ENCODE results near the gene SCYGR1. TPM values are rescaled to one million over a fixed set of nuclear protein-coding genes. Genes with fewer than 3 reads are reported as not detected.

The SCYGR1 gene
- total RNA-seq, 2 donors from 2014 or later, result not detected

DNA sequence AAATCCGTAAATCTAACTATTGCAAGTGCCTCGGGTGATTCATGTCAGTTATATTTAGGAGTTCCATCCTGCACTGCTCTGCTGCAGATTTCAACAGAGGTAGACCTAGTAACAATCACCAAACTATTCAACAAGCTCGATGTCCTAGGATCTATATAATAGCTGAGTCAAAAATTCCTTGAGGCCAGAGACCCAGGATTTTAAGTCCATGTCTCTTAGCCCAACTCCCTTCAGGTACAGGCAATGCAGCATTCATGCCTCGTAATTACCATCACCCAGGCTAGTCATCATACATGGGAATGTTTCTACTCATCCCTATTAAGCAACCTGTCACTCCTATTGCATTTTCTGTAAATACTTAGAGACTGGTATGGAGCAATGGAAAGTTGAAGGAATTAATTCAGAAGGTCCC is 9.4 kb downstream of the SCYGR1 start:
- WGBS, result 79% methylated on average over 4 of the region's 4 CpGs
- Histone ChIP-seq H3K4me1 (replicated peaks) (no peaks in the 10 kb centered on the region), H3K27ac (no peak overlapping the region), H3K36me3 (no peaks in the 10 kb centered on the region), H3K27me3 (replicated peaks; ENCODE audit: insufficient read depth) (no peaks in the 10 kb centered on the region), H3K4me3 (no peak overlapping the region), H3K9me3 (no peaks in the 10 kb centered on the region)
- DNase-seq (ENCODE audit: low spot score), result no peak
- intact Hi-C loops (cut with DNase I), result no loop called here
- TF ChIP-seq, protein P1, sequence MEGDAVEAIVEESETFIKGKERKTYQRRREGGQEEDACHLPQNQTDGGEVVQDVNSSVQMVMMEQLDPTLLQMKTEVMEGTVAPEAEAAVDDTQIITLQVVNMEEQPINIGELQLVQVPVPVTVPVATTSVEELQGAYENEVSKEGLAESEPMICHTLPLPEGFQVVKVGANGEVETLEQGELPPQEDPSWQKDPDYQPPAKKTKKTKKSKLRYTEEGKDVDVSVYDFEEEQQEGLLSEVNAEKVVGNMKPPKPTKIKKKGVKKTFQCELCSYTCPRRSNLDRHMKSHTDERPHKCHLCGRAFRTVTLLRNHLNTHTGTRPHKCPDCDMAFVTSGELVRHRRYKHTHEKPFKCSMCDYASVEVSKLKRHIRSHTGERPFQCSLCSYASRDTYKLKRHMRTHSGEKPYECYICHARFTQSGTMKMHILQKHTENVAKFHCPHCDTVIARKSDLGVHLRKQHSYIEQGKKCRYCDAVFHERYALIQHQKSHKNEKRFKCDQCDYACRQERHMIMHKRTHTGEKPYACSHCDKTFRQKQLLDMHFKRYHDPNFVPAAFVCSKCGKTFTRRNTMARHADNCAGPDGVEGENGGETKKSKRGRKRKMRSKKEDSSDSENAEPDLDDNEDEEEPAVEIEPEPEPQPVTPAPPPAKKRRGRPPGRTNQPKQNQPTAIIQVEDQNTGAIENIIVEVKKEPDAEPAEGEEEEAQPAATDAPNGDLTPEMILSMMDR (IDR thresholded peaks at IDR 0.05), result no peak
- no peak for TF ChIP-seq POLR2AphosphoS5 (IDR thresholded peaks at IDR 0.05)
- TF ChIP-seq POLR2A (IDR thresholded peaks at IDR 0.05), result no peak

DNA sequence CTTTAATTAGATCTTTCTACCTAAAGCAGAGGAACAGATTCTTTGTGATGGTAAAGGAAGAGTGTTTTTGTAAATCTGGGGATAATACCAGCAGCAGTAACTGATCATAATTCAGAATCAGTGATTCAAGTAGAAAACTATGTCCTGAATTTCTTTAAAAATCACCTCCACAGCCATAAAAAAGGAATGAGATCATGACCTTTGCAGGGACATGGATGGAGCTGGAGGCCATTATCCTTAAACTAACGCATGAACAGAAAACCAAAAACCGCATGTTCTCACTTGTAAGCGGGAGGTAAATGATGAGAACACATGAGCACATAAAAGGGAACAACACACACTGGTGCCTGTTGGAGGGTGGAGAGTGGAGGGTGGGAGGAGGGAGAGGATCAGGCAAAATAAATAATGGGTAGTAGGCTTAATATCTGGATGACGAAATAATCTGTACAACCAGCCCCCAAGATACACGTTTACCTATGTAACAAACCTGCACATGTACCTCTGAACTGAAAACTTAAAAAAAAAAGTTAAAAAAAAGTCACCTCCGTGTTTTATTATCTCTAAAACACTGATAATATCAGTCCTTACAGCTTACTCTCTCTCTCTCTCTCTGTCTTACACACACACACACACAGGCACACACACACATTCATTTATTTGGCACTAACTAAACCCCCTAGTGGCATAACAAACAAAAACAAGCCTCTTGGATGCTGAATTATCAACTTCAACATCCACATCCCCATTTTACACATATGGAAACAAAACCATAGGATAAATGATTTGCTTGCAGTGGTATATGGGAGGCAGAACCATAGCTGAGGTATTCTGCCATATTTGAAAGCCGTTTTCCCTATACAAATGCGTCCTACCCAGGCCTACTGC is 10.0 kb downstream of the SCYGR1 start:
- Histone ChIP-seq H3K27ac (no peak overlapping the region), H3K4me1 (replicated peaks) (no peaks in the 10 kb centered on the region), H3K27me3 (replicated peaks; ENCODE audit: insufficient read depth) (no peaks in the 10 kb centered on the region), H3K9me3 (no peaks in the 10 kb centered on the region), H3K4me3 (no peak overlapping the region), H3K36me3 (no peaks in the 10 kb centered on the region)
- WGBS, result 50% methylated on average over 8 of the region's 8 CpGs
- no peak for DNase-seq (ENCODE audit: low spot score)
- TF ChIP-seq POLR2AphosphoS5 (IDR thresholded peaks at IDR 0.05), result no peak
- no peak for TF ChIP-seq POLR2A (IDR thresholded peaks at IDR 0.05)
- TF ChIP-seq, protein P1 (IDR thresholded peaks at IDR 0.05), result no peak
- intact Hi-C loops (cut with DNase I), result no loop called here

DNA sequence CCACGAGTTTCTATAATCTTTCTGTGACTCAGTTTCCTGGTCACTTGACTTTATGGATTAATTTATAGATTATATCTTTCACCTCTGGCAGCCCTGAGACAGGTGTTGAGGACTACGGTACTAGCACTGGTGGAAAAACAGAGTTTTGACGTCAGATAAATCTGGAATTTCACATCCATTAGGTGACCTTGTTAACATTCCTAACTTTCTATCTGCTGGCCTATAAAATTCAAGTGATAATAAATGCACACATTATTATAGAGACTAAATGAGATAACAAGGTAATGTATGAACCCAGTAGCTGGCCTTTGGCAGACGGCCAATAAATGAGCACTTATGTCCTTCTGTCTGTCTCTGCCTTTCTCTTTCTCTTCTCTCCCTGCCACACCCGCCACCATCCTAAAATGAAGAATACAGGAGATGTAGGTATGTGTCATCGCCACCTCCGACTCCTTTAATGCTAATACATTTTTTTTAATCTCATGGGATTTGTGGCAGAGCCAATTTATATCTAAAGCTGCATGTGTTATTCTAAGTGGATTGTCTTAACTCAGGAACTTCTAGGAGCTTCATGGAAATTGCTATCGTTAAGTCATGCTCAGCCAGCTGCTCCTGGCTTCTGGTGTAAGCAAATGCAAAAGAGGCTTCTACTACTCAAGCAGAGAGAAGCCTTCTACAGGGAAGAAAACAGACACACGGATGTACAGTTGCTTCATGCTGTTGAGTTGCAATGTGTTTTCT is 10.9 kb downstream of the SCYGR1 start:
- no peak overlapping the region for H3K4me3 ChIP-seq
- no peaks in the 10 kb centered on the region for H3K4me1 ChIP-seq (replicated peaks)
- TF ChIP-seq, protein P1 (IDR thresholded peaks at IDR 0.05), result no peak
- TF ChIP-seq POLR2A (IDR thresholded peaks at IDR 0.05) (no peak), POLR2AphosphoS5 (IDR thresholded peaks at IDR 0.05) (no peak)
- intact Hi-C loops (cut with DNase I), result no loop called here
- DNase-seq (ENCODE audit: low spot score), result no peak
- WGBS, result 46% methylated on average over 9 of the region's 9 CpGs
- H3K36me3 ChIP-seq, result no peaks in the 10 kb centered on the region
- no peak overlapping the region for H3K27ac ChIP-seq
- H3K27me3 ChIP-seq (replicated peaks; ENCODE audit: insufficient read depth), result no peaks in the 10 kb centered on the region
- no peaks in the 10 kb centered on the region for H3K9me3 ChIP-seq

DNA sequence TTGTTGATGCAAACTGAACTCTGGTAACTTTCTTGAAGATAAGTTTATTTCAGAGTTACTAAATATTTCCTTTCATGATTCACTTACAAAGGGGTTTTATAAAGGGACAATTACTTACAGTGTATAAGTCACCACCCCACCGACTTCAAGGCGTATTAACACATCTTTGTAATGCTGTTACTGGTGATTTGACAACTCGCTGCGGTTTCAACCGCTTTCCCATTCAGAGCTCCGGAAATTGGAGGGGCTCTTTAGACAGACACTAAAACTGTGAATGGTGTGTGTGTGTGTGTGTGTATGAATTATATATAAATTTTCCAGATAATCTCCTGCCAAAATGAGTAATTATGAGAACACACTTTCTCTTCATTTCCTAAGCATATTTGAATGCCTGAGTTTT is 13.6 kb downstream of the SCYGR1 start:
- no peak overlapping the region for H3K4me3 ChIP-seq
- no peaks in the 10 kb centered on the region for H3K9me3 ChIP-seq
- H3K36me3 ChIP-seq, result no peaks in the 10 kb centered on the region
- H3K27me3 ChIP-seq (replicated peaks; ENCODE audit: insufficient read depth), result no peaks in the 10 kb centered on the region
- intact Hi-C loops (cut with DNase I), result no loop called here
- no peak overlapping the region for H3K27ac ChIP-seq
- no peak for DNase-seq (ENCODE audit: low spot score)
- TF ChIP-seq POLR2AphosphoS5 (IDR thresholded peaks at IDR 0.05), result no peak
- H3K4me1 ChIP-seq (replicated peaks), result no peaks in the 10 kb centered on the region
- WGBS, result 59% methylated on average over 6 of the region's 6 CpGs

DNA sequence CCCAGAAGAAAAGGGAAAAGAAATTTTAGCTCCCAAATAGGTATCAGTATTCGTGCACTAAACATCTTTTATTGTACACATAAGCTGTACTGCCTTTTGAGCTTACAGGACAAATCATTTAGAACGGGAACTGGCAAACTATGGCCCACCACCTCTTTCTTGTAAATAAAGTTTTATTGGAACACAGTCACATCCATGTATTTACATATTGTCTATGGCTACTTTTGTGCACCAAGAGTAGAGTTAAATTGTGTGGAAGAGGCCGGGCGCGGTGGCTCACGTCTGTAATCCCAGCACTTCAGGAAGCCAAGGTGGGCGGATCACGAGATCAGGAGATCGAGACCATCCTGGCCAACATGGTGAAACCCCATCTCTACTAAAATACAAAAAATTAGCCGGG is 14.4 kb downstream of the SCYGR1 start:
- DNase-seq (ENCODE audit: low spot score), result no peak
- Histone ChIP-seq H3K27ac (no peak overlapping the region), H3K9me3 (no peaks in the 10 kb centered on the region), H3K27me3 (replicated peaks; ENCODE audit: insufficient read depth) (no peaks in the 10 kb centered on the region), H3K4me1 (replicated peaks) (no peaks in the 10 kb centered on the region), H3K36me3 (no peaks in the 10 kb centered on the region), H3K4me3 (no peak overlapping the region)
- TF ChIP-seq POLR2AphosphoS5 (IDR thresholded peaks at IDR 0.05) (no peak), POLR2A (IDR thresholded peaks at IDR 0.05) (no peak)
- TF ChIP-seq, protein P1 (IDR thresholded peaks at IDR 0.05), result no peak
- intact Hi-C loops (cut with DNase I), result no loop called here
- 89% methylated on average over 10 of the region's 10 CpGs for WGBS

Data from prostate gland (tissue), 2 donors.